HG03342 (cell line): ENCODE results near the gene MRPL42.
"Not testable (repeated sequence)": the region's sequence is repeated elsewhere in the genome, so short reads cannot be mapped to it uniquely, and the experiment has no call there.

ENCODE experiments used
- ATAC-seq: cut with Tn5 transposase; IDR thresholded peaks from one replicate; pipeline ENCODE4 v1.9.1; 2021; ENCODE audit warnings: mild to moderate bottlenecking, moderate library complexity; ENCODE audit not compliant: unreplicated experiment

MRPL42 gene

DNA sequence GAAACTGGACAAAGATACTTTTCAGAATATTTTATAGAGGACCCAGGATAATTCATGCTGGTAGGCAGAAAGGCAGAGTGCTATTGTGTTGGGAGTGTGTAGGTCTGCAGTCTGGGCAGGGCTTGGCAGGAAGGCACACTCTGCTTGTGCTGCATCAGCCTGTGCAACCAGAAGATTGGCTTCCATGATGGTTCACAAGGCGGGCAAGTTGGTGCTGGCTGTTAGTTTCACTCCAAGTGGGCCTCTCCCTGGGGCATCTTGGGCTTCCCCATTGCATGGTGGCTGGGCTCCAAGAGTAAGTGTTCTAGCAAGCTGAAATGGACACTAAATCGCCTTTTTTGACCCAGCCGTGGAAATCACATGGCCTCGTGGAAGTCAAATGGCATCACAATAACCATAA, 23.7 kb upstream of the MRPL42 start:
- no peak for ATAC-seq

DNA sequence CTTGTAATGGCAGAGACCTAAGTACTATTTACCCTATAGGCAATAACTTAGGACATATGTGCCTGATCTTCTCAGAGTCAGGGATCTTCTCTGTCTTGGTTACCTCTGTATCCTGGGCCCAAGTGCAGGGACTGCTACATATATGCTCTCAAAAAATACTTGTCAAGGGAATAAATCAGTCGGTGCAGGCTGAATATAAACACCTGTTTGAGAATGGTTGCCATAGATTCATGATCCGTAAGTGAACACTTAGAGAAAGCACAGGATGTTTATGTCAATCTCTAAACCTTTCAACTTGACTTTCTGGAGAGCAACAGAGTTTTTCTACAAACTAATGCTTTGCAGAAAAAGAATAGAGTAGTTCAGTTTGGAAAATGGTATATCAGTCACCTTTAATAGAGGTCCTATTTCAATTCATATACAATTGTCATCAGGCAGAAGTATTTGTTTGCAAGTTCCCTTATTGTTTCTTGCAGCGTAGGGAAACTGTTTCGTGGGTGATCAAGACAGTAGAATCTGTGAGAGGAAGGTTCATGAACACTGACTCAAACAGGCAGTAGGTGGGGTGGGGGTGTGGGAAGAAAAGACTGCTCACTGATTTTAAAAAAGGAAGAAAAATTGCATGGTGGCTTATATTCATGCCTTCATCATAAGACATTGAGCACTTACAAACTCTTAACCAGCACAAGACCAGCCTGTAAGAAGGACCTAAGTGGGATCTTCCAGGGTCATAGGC, 19.6 kb upstream of the MRPL42 start:
- ATAC-seq: no peak

GRCh38 chr12:93448796-93449195, 18.5 kb upstream of the MRPL42 start:
- no peak for ATAC-seq

- peak; percentile 92 for ATAC-seq
Observed at GRCh38 chr12:93449277-93449676, 18.0 kb upstream of the MRPL42 start.

- no peak for ATAC-seq
Observed at GRCh38 chr12:93451423-93452158, 15.7 kb upstream of the MRPL42 start.

GRCh38 chr12:93453633-93454032, 13.7 kb upstream of the MRPL42 start:
- no peak for ATAC-seq

GRCh38 chr12:93456077-93456476, 11.2 kb upstream of the MRPL42 start:
- ATAC-seq: no peak

GRCh38 chr12:93459097-93459496, 8.2 kb upstream of the MRPL42 start:
- ATAC-seq: no peak

- ATAC-seq: no peak
Observed at GRCh38 chr12:93460003-93460402, 7.3 kb upstream of the MRPL42 start.

- no peak for ATAC-seq
Observed at GRCh38 chr12:93460902-93461301, 6.4 kb upstream of the MRPL42 start.

DNA sequence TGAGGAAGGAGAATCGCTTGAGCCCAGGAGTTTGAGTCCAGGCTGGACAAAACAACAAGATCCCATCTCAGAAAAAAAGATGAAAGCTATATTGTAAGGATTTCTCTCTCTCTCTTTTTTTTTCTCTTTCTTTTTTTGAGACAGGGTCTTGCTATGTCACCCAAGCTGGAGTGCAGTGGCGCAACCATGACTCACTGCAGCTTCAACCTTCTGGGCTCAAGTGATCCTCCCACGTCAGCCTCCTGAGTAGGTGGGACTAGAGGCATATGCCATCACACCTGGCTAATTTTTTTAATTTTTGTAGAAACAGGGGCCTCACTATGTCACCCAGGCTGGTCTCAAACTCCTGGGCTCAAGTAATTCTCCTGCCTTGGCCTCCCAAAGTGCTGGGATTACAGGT, 5.8 kb upstream of the MRPL42 start:
- ATAC-seq: no peak

GRCh38 chr12:93465841-93466240, 1.5 kb upstream of the MRPL42 start:
- no peak for ATAC-seq

DNA sequence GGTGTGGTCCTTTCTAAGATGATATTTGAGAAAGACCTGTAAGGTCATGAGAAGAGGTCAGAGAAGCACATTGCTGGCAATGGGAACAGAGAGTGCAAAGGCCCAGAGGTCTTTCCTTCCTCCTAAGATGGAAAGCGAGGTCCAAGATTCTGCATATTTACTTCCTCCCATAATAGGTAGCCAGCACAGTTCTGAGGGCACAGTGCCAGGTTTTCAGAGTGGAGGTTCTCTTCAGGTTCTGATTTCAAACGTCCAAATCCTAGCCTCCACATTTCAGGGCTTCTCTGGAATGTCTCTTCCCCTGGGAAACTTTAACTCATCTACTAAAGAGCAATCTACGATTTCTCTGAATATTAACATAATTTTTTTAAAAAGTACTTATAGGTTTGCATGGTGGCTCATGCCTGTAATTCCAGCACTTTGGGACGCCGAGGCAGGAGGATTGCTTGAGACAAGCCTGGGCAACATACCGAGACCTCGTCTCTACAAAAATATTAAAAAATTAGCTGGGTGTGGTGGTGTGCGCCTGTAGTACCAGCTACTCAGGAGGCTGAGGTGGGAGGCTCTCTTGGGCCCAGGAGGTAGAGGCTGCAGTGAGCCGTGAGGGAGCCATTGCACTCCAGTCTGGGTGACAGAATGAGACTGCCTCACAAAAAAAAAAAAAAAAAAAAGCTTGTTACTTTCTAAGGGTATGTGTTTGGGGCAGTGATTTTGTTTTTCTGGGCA, 526 bp upstream of the MRPL42 start:
- no peak for ATAC-seq

DNA sequence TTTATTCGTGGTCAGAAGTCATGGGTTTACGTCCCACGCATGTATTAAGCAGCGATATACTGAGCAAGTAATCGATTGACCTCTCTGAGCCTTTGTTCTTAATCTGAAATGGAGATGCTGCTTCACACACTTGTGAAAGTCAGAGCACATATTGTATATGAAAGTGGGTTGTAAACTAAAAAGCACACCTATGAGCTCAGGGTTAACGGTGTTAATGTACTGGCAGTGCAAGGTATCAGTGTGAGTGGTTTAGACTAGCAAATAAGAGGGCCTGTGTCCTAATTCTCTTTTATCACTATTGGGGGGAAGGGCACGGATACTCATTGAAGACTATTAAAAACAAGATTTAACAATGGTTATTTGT, 676 bp downstream of the MRPL42 start:
- ATAC-seq: peak; percentile 25

DNA sequence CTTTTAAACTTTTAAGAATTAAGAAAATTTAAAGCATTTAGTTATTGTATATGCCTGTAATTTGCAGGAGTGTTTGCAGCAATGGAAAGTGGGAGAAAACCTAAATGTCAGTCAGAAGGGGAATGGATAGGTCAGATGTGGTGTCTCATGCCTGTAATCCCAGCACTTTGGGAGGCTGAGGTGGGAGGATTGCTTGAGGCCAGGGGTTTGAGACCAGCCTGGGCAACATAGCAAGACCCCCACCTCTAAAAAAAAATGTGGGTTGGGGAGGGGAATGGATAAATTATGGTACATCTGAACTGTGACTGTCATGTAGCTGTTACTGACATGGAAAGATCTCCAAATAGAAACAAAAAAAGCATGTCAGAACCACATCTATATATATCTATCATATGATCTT, 2.1 kb downstream of the MRPL42 start:
- no peak for ATAC-seq

DNA sequence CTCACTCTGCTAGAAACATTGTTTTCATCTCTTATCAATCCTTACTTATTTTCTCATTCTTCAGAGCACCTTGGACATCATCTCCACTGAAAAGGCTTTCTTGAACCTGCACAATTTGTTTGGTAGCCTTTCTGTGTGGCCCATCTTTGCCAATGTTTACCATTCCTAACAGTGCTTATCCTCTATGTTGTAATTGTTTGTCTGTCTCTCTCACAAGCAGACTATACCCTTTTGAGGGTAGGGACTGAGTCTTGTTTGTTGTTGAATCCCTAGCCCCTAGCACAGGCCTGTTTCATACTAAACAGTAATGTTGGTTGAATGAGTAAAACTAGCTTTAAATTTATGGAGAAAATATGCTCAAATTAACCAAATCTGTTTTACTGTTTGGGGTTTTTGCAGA, 9.2 kb downstream of the MRPL42 start:
- ATAC-seq: no peak

GRCh38 chr12:93482721-93483120, 15.4 kb downstream of the MRPL42 start:
- ATAC-seq: no peak

- no peak for ATAC-seq
Observed at GRCh38 chr12:93483151-93483807, 16.0 kb downstream of the MRPL42 start.

DNA sequence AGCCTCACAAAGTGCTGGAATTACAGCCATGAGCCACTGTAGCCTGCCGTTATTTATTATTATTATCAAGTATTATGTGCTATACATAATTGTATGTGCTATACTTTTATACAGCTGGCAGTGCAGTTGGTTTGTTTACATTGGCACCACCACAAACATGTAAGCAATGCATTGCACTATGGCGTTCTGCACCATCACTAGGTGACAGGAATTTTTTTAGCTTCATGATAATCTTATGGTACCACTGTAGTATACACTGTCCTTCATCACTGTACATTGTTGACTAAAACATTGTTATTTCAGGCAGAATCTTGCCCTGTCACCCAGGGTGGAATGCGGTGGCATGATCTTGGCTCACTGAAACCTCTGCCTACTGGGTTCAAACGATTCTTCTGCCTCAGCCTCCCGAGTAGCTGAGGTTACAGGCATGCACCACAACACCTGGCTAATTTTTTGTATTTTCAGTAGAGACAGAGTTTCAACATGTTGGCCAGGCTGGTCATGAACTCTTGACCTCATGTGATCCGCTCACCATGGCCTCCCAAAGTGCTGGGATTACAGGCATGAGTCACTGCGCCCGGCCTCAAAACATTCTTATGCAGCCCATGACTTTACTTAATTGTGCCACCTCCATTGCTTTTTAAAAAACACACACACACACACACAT, 17.1 kb downstream of the MRPL42 start:
- ATAC-seq: no peak

- not testable (repeated sequence) for ATAC-seq
Observed at GRCh38 chr12:93492808-93493207, 25.5 kb downstream of the MRPL42 start.

- ATAC-seq: no peak
Observed at GRCh38 chr12:93494096-93494495, 26.8 kb downstream of the MRPL42 start.
